Brain microvascular endothelial cell (primary cell): ENCODE results near the gene SUDS3.

Source experiments
- DNase-seq: peaks from one replicate; pipeline ENCODE4 v3.0.0-alpha.2; 2020
- H3K27ac ChIP-seq: fragments of 250-450 bp; sonication (Bioruptor Pico); 2 replicates; pipeline ENCODE4 v1.5.1; 2020; ENCODE audit warnings: mild to moderate bottlenecking, moderate library complexity
- H3K27me3 ChIP-seq: fragments of 250-450 bp; sonication (Bioruptor Pico); replicated peaks from 2 replicates; pipeline ENCODE4 v1.5.1; 2020; ENCODE audit warnings: mild to moderate bottlenecking
- H3K36me3 ChIP-seq: fragments of 250-450 bp; sonication (Bioruptor Pico); replicated peaks from 2 replicates; pipeline ENCODE4 v1.5.1; 2020; ENCODE audit warnings: mild to moderate bottlenecking
- H3K4me3 ChIP-seq: 2 replicates; pipeline ENCODE4 v1.5.1; 2011; ENCODE audit warnings: low read depth, mild to moderate bottlenecking, control low read depth, low read length, moderate library complexity
- in situ Hi-C: cut with HindIII; loops from 2 replicates; pipeline ENCODE4 v1.10.0; 2017; ENCODE audit warnings: low sequenced_read_pairs, low pct_ligation_motif_present
- TF ChIP-seq, protein P1 (sequence below): IDR thresholded peaks from 2 replicates; pipeline ENCODE4 v1.5.1; 2011; ENCODE audit warnings: low read depth, mild to moderate bottlenecking, moderate library complexity, low read length, control low read depth, inconsistent platforms; ENCODE audit errors: missing control alignments

Gene SUDS3

DNA sequence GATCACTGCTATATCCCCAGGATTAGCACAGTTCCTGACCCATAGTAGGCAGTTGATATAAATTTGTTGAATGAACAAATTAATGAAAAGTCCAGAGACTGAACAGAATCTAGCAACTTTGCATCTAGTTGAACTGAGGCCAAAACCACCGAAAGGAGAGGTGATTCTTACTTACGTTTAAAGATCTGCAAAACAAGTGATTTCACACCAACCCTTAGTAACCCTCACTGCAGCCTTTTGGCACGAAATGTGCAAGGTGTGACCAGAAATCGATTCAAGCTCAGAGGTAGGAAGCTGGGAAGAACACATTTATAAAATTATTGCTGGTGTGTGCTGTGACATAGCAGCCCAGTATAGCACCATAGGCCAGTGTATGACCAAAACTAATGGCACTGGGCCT lies 70.8 kb downstream of the SUDS3 start:
- DNase-seq: no peak
- TF ChIP-seq, protein P1, sequence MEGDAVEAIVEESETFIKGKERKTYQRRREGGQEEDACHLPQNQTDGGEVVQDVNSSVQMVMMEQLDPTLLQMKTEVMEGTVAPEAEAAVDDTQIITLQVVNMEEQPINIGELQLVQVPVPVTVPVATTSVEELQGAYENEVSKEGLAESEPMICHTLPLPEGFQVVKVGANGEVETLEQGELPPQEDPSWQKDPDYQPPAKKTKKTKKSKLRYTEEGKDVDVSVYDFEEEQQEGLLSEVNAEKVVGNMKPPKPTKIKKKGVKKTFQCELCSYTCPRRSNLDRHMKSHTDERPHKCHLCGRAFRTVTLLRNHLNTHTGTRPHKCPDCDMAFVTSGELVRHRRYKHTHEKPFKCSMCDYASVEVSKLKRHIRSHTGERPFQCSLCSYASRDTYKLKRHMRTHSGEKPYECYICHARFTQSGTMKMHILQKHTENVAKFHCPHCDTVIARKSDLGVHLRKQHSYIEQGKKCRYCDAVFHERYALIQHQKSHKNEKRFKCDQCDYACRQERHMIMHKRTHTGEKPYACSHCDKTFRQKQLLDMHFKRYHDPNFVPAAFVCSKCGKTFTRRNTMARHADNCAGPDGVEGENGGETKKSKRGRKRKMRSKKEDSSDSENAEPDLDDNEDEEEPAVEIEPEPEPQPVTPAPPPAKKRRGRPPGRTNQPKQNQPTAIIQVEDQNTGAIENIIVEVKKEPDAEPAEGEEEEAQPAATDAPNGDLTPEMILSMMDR: no peak

DNA sequence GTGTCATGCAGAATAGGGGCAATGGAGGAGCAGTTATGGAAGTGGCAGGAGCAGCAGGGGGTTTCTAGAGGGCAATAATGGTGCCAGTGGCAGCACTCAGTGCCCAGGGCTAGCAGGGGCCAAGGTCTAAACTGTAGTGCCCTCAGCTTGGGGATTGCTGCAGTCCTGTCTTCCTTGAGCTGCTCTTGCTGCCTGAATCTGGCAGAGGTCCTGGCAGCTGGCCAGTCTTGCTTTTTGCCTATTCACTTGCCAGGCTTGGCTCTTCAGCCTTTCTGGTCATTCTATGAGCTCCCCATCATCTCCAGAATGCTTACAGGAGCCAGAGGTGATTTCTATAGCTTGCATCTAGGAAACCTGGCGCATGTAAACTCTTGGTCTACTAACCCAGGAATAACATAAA lies 72.0 kb downstream of the SUDS3 start:
- no peak overlapping the region for H3K4me3 ChIP-seq
- in situ Hi-C loops: no loop called here
- no peak overlapping the region for H3K27ac ChIP-seq
- no peaks in the 10 kb centered on the region for H3K27me3 ChIP-seq
- no peak for DNase-seq
- no peaks in the 10 kb centered on the region for H3K36me3 ChIP-seq
- TF ChIP-seq, protein P1: no peak

More for the DNA sequence above, 70.8 kb downstream of the SUDS3 start:
- H3K4me3 ChIP-seq: no peak overlapping the region
- in situ Hi-C loops: no loop called here
- no peaks in the 10 kb centered on the region for H3K36me3 ChIP-seq
- no peaks in the 10 kb centered on the region for H3K27me3 ChIP-seq
- no peak overlapping the region for H3K27ac ChIP-seq

DNA sequence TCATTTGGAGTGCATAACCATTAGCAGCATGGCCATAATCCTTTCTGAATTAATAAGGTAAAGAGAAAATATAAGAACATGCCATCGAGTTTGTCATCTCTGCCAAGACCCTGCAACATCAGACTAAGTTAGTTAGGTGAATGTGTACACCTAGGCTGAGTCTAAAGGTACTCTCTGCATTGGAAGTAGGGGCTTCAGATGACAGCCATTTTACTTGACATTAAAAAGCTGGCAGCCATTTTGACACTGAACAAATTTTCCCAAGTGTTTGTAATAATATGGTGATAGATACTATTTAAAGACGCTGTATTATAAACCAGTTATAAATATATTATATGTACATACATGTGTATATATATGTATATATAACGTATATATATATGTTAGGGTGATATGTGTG lies 79.0 kb downstream of the SUDS3 start:
- TF ChIP-seq, protein P1: no peak
- in situ Hi-C loops: no loop called here
- no peak for DNase-seq
- H3K27ac ChIP-seq: no peak overlapping the region
- no peaks in the 10 kb centered on the region for H3K36me3 ChIP-seq
- no peaks in the 10 kb centered on the region for H3K27me3 ChIP-seq
- no peak overlapping the region for H3K4me3 ChIP-seq

DNA sequence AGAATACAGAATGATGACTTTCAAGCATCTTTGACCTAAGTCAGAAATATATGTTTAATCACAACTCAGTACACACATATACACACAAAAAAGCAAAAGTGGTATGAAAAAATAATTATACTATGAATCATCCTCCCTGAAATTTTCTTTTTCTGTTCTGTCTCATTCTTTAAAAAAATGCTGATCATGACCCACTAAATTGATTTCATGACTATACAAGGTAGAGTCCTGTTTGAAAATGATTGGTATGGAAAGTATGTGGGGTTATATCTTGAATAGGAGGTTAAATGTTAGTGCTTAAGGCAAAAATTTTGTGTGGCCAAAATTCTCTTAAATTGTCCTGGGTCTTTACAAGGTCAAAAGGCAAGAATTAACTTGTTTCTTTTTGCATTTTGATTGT lies 80.4 kb downstream of the SUDS3 start:
- Histone ChIP-seq H3K4me3 (no peak overlapping the region), H3K27ac (no peak overlapping the region), H3K27me3 (no peaks in the 10 kb centered on the region), H3K36me3 (no peaks in the 10 kb centered on the region)
- DNase-seq: no peak
- TF ChIP-seq, protein P1: no peak
- in situ Hi-C loops: no loop called here

DNA sequence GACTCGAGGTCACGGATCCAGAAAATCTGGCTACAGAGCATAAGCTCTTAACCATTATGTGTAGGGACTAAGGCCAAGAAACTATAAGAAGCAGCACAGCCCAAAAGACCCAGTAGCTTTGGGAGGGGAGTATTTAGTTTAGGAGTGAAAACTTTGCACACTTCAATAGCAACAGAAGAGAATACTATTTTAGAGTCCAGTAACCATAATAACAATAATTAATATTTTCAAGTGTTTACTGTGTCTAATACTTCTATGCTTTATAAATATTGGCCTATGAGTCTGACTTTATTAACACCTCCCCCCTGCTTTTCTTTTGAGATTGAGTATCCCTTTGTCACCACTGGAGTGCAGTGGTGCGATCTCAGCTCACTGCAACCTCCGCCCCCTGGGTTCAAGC lies 82.8 kb downstream of the SUDS3 start:
- TF ChIP-seq, protein P1: no peak
- in situ Hi-C loops: no loop called here
- DNase-seq: no peak
- no peak overlapping the region for H3K4me3 ChIP-seq
- no peak overlapping the region for H3K27ac ChIP-seq
- no peaks in the 10 kb centered on the region for H3K36me3 ChIP-seq
- no peaks in the 10 kb centered on the region for H3K27me3 ChIP-seq

DNA sequence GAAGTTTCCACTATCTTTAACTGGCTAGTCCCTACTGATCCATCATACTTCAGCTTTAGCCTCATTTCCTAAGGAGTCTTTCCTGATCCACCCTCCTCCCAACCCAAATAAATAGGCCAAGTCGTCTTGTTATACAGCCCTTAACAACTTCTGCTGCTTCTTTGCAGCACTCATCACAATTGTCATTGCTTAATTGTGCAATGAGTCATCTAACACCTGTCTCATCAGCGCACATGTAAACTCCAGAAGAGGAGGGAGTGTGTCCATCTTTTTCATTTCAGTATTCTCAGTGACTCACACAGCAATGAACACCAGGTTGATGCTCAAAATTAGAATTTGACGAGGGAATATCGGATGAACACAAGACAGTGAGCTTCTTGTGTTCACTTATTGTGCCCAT lies 87.3 kb downstream of the SUDS3 start:
- in situ Hi-C loops: no loop called here
- no peaks in the 10 kb centered on the region for H3K27me3 ChIP-seq
- no peak overlapping the region for H3K4me3 ChIP-seq
- H3K27ac ChIP-seq: no peak overlapping the region
- TF ChIP-seq, protein P1: no peak
- DNase-seq: no peak
- no peaks in the 10 kb centered on the region for H3K36me3 ChIP-seq
